ENCODE data around the gene CHID1. TPM values are rescaled to one million over a fixed set of nuclear protein-coding genes. Genes with fewer than 3 reads are reported as not detected.
A peak's percentile ranks its signal among the peaks of the same experiment; 100 is the strongest.

The CHID1 gene
- total RNA-seq, 1 experiment from 2014 or later, result 38.5 TPM

- DNase-seq (ENCODE audit: low read depth), result no peak
These were observed 22.7 kb upstream of the CHID1 start for GRCh38 chr11:933142-933851.

DNA sequence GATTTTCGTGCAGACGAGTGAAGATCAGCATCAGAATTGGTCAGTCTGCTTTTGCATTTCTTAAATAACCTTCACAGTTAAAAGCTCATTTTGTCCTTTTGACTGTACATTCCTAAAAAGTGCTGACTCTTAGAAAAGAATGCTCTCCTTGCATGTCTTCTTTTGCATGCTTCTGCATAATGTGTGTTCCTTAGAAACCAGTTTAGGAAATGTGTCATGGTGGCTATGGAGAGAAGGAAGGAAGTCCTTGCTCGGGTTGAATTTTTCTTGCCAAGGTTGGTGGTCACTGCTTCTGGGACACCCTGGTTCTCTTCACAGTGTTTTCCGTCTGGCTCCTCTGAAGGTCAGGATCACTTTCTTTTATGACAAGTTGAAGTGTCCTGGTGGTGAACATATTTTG lies 21.8 kb upstream of the CHID1 start:
- DNase-seq (ENCODE audit: low read depth), result no peak

DNA sequence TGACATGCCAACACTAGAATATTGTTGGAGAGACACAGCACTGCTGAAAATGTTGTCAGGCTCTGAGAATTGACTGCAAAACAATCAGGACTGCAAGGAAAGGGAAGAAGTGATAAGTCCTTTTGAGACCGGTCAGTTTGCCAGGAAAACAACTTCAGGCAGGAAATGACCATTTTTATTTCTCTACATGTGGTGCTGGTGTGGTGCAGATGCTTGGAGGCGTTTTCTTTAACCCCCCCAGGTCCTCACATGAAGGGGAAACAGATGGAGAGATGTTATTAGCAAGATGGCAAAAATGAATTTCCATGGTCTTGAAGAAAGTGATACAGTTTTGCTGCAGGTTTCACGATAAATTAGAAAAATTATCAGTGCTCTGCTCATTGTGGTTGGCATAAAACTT lies 20.8 kb upstream of the CHID1 start:
- DNase-seq (ENCODE audit: low read depth), result no peak

- no peak for DNase-seq (ENCODE audit: low read depth)
These were observed 18.8 kb upstream of the CHID1 start for GRCh38 chr11:929405-929804.

DNA sequence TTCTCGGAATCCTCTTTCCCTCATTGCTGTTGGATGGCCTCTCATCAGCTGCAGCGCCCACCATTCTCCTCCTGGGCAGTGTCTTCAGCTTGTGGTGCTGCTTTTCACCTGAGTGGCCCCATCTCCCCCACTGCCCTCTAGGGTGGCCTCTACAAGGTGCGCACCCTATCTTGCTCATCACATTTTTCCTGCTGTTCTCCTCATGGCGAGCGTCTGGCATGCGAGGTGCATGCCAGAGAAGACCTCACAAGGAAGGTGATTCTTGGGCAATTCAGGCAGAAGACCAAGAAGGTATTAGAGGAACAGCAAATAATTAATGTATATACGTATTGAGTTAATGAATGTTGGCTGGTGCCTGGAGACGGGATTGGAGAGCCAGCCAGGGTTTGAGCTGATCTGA lies 18.2 kb upstream of the CHID1 start:
- DNase-seq (ENCODE audit: low read depth), result no peak

GRCh38 chr11:927871-928270 lies 17.3 kb upstream of the CHID1 start:
- DNase-seq (ENCODE audit: low read depth), result no peak

DNA sequence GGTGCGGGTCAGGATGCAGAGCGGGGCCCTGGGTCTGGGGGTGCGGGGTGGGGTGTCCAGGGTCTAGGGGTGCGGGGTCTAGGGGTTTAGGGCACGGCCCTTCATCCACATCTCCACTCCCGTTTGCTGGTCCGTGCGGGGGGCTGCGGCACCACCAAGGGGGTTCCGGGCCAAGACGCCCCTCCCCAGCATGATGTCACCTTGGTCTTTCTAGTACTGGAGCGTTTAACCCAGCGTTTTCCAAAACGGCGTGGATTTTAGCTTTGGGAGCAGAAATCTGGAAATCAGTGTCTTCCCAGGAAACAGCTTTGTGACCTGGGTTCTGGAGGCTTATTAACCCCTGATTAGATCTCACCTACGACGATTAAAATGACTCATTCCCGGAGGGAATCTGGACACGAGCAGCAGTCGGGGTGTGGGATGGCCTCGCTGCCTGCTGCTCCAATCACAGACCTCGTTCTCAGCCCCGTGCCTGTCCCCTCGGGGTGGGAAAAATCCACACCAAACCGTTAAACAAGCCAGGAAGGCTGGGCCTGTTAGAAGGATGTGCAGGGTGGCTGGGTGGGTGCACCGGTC lies 15.8 kb upstream of the CHID1 start:
- peak; percentile 51 for DNase-seq (ENCODE audit: low read depth)

- DNase-seq (ENCODE audit: low read depth), result peak; percentile 93
These were observed 15.1 kb upstream of the CHID1 start, which contains the start of gene AP2A2 for GRCh38 chr11:925496-926301. AP2A2 (plus strand) TSS chr11:925870; CDS start chr11:926022, 152 bp downstream.

GRCh38 chr11:925158-925495 lies 14.5 kb upstream of the CHID1 start:
- no peak for DNase-seq (ENCODE audit: low read depth)

DNA sequence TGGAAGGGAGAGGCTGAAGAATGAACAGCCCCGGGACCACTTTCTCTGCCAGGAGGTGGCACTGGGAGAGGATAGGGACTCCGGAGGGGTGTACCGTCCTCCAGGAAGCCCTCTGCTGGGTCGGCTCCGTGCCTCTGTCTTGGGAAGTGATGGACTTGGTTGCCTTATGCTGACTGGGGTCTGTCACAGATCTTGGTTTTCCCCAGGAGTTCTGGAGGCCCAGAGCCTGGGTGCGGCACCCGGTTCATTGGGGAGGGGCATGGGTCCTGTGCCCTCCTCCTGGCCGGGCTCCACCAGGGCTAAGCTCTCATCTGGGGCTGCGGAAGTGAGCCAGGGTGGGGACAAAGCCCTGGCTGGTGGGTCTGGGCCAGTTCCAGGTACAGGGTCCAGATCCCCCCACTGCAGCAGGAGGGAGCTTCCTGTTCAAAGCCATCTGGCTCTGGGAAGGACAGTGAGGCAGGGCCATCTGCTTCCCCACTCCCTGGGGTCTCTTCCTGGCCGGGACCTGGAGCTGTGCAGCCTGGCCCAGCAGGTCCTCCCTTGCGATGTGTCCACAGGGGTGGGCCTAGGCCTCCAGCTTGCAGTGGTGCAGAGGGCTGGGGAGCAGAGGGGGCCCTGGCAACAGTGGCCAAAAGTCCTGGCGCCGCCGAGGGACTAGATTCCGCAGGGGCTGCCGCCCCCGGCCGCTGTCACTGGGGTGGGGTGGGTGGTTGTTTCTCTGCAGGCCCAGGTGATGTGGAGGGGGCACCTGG lies 14.0 kb upstream of the CHID1 start:
- no peak for DNase-seq (ENCODE audit: low read depth)

GRCh38 chr11:923691-924405 lies 13.2 kb upstream of the CHID1 start:
- no peak for DNase-seq (ENCODE audit: low read depth)

- DNase-seq (ENCODE audit: low read depth), result no peak
These were observed 11.5 kb upstream of the CHID1 start for GRCh38 chr11:921921-922678.

DNA sequence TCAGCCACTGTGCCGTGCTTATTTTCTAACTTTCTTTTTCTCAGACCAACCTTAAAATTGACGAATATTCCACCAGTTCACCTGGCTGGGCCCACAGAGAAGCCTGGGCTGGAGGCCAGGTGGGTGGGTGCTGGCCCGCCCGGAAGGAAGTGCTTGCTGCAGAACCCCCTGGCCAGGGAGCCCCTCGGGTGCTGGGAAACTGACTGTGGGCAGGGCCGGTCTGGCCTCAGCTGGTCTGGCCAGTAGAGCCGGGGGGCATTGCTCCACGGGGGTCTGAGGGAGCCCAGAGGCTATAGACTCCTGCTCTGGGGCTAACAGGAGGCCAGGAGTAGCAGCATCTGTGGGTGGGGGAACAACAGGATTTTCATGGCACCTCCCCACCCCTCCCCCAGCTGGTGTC lies 6.8 kb upstream of the CHID1 start:
- no peak for DNase-seq (ENCODE audit: low read depth)

GRCh38 chr11:914747-915501 lies 4.3 kb upstream of the CHID1 start:
- DNase-seq (ENCODE audit: low read depth), result no peak

- DNase-seq (ENCODE audit: low read depth), result no peak
These were observed 3.6 kb upstream of the CHID1 start for GRCh38 chr11:914204-914603.

DNA sequence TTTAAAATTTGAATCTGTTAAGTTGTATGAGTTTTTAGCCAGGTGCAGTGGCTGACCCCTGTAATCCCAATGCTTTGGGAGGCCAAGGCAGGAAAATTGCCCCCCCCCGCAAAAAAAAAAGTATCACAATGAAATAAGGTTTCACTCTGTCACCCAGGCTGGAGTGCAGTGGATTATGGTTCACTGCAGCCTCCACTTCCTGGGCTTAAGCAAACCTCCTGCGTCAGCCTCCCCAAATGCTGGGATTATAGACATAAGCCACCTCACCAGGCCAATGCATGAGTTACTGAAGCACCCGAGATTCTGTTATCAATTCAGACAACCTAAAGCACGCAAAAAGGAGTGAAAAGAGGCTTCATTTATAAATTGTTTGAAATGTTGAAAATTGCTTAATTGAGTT lies 2.4 kb upstream of the CHID1 start:
- DNase-seq (ENCODE audit: low read depth), result no peak

GRCh38 chr11:912266-912665 lies 1.7 kb upstream of the CHID1 start:
- DNase-seq (ENCODE audit: low read depth), result no peak

- no peak for DNase-seq (ENCODE audit: low read depth)
These were observed 1.2 kb upstream of the CHID1 start for GRCh38 chr11:911890-912219.

DNA sequence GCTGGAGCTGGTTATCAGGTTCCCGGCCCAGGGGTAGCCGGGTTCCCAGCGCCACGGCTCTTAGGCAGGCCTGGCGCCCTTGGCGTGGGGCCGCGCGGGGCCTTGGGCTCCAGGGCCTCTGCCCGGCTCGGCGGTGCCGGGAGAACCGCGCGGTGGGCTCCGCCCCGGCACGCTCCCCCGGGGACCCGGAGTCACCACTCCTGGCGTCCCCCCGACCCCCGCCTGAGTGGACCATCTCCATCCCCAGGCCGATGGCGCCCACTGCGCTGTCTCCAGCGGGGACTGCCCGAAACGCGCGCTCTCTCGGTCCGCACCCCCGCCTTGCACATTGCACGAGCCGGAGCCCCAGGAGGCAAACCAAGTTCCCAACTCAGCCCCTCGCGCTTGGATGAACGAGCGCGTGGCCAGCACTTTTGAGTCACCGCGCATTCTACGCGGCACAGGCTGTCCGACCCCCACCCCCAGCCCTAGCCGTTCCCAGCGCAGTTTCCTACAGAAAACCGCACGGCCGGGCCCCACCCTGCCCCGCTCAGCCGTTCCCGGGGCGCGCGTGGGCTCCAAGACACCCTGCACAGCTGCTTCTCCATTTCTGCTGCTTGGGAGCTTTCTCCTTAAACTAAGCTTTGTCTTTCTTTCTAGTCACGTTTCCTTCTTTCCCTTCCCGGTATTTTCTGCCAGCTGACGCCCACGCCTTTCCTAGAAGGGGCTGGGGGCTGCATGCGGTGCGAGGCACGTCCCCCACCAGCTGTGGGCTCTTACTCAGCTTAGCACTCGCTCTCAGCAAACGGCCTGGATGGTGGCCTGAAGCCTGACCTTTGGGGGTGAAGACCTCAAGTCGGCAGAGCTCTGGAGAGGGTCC lies 650 bp upstream of the CHID1 start:
- DNase-seq (ENCODE audit: low read depth), result peak; percentile 80

Measured in Daoy (cell line).